Measurements from ENCODE around the gene CALY.
"Not testable (repeated sequence)": the region's sequence is repeated elsewhere in the genome, so short reads cannot be mapped to it uniquely, and the experiment has no call there.

The CALY gene

GRCh38 chr10:133336577-133337369, at the start of gene CALY:
CALY (minus strand) TSS chr10:133336896; CDS start chr10:133328989, 7,907 bp downstream.
- DNase-seq (ENCODE audit: low read depth in 1 of 2, low spot score in 1 of 2): peak; percentile 44 to 71

DNA sequence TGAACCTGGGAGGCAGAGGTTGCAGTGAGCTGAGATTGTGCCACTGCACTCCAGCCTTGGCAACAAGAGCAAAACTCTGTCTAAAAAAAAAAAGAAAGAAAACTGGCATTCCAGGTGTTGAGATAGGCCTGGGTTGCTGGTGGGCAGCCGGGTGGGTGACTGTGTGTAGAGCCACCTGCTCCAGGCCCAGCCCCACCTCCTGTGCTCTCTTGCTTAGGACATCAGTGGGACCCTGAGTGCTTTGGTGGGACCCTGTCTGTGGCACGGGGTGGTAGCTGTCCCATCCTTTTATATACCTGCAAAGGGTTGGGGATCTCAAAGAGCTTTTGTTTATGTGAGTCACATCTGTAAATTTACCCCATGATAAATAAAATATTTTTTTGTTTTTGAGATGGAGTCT, 48.5 kb upstream of the CALY start:
- DNase-seq (ENCODE audit: low read depth in 1 of 2, low spot score in 1 of 2): no peak

- no peak for DNase-seq (ENCODE audit: low read depth in 1 of 2, low spot score in 1 of 2)
Measured at GRCh38 chr10:133384071-133384470, 47.4 kb upstream of the CALY start.

- DNase-seq (ENCODE audit: low read depth in 1 of 2, low spot score in 1 of 2): no peak
Measured at GRCh38 chr10:133383551-133383950, 46.9 kb upstream of the CALY start.

DNA sequence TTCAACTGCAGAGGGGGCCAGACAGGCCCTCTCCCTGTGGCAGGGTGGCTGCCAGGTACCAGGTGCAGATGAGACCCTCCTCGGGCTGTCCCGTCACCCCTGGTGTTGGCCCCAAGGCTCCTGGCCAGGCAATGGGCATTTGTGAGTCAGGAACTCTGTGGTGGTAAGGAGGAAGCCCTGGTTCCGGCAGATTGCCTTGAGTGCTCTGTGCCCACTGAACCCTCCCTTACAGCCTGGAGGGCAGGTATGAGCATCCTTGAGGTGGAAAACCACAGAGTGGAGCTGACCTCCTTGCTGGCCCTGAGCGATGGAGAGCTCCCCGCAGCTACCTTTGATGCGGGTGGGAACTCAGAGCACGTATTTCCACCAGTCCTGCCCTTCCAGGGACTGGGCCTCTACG, 44.3 kb upstream of the CALY start:
- DNase-seq (ENCODE audit: low read depth in 1 of 2, low spot score in 1 of 2): no peak

GRCh38 chr10:133379801-133380666, 43.3 kb upstream of the CALY start:
- no peak for DNase-seq (ENCODE audit: low read depth in 1 of 2, low spot score in 1 of 2)

DNA sequence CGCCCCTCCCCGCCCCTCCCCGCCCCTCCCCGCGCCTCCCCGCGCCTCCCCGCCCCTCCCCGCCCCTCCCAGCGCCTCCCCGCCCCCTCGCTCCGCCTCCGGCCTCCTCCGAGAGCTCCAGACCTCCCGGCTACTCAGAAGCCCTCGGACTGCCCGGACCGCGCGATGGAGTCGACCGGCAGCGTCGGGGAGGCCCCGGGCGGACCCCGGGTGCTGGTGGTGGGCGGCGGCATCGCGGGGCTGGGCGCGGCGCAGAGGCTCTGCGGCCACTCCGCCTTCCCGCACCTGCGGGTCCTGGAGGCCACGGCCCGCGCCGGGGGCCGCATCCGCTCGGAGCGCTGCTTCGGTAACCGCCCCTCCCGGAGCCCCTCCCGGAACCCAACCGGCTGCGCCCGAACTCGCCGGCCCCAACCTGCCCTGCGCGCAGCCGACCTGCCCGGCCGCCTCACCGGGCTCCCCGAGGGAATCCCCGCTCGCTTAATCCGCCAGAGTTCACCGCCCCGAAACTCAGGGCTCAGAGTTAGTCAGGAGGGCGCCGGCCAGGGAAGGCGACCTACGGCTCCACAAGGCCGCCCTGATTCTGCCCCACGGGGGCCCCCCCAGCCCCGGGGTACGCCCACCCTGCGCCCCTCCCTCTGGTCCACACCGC, 42.6 kb upstream of the CALY start, which contains the start of gene PAOX:
PAOX (plus strand) TSS at position 111 of the 649 bp plus-strand sequence; CDS start at position 166, 55 bp downstream.
- peak; percentile 34 to 50 for DNase-seq (ENCODE audit: low read depth in 1 of 2, low spot score in 1 of 2)

DNA sequence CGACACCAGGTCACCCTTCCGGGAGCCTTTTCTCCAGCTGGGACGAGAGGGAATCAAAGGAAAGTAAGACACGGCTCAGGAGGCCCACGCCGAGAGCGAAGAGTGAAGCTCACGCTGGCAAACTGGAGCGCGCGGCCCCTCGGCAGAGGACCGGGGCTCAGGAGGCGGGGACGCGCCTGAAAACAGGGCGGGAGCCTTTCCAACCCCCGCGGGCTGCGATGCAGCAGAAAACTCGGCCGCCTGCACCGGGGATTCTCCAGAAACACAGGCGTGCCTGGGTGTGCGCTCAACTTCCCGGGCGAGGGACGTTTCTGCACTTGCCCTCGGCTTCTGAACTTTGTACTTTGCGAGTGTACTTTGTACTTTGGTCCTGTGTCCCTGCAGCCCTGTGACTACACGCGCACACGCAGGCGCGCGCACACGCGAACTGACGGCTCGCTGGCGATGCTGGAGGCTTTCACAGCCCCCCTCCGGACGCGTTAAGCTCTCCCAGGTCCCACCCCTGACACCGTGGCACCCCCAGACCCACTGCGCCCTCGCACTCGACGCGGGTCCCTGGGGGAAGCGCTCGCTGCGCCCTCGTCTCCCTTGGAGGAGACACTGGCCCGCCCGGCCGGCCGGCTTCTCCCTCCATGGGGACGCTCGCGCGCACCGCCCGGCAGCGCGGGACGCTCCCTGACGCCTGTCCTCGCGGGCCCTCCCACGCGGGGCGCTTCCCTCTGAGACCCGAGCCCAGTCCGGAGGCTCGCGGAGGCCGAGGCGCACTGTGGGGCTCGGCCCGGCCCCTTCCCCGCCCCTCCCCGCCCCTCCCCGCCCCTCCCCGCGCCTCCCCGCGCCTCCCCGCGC, 41.8 kb upstream of the CALY start:
- DNase-seq (ENCODE audit: low read depth in 1 of 2, low spot score in 1 of 2): peak in 1 of 2 donors; percentile 35

GRCh38 chr10:133377818-133378250, 41.1 kb upstream of the CALY start:
- no peak for DNase-seq (ENCODE audit: low read depth in 1 of 2, low spot score in 1 of 2)

DNA sequence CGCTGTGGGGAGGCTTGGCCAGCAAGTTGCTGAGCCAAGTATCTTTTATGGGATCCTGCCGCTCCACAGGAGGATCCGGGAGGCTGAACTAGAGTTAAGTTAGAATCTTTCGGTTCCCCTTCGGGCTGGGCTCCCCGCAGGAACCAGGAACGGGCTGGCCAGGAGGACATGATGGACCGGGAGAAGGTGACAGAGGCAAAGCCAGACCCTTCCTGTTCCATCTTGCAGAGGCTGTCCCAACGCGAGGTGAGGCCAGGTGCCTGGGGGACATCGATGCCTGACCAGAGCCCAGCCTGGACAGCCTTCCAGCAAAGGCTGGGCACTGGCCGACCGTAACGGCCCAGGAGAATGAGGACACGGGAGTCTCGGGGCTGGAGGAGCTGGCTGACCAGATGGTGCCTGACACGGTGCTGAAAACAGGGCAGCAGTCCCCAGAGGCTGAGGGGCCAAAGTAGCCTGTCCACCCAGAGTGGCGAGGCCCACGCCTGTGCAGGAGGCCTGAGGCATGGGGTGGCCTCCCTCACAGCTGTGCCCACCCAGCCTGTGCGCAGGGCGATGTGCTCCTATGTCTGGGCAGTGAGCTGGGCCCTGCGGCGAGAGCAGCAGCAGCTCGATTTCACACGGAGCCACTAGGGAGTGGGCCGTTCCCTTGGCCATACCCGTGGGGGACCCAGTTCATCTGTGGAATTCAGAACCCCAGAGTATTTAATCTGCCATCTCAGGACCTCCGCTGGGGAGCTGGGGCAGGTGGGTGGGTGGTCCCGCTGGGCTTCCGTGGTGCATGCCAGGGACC, 40.5 kb upstream of the CALY start:
- no peak for DNase-seq (ENCODE audit: low read depth in 1 of 2, low spot score in 1 of 2)

DNA sequence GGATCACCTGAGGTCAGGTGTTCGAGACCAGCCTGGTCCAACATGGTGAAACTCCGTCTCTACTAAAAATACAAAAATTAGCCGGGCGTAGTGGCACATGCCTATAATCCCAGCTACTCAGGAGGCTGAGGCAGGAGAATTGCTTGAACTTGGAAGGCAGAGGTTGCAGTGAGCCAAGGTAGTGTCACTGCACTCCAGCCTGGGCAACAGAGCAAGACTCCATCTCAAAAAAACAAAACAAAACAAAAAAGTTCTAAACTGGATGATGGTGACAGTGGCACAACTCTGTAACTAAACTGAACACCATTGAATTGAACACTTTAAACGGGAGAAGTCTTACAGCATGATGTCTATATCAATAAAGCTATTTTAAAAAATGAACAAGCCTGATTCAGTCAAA, 39.5 kb upstream of the CALY start:
- DNase-seq (ENCODE audit: low read depth in 1 of 2, low spot score in 1 of 2): not testable (repeated sequence)

DNA sequence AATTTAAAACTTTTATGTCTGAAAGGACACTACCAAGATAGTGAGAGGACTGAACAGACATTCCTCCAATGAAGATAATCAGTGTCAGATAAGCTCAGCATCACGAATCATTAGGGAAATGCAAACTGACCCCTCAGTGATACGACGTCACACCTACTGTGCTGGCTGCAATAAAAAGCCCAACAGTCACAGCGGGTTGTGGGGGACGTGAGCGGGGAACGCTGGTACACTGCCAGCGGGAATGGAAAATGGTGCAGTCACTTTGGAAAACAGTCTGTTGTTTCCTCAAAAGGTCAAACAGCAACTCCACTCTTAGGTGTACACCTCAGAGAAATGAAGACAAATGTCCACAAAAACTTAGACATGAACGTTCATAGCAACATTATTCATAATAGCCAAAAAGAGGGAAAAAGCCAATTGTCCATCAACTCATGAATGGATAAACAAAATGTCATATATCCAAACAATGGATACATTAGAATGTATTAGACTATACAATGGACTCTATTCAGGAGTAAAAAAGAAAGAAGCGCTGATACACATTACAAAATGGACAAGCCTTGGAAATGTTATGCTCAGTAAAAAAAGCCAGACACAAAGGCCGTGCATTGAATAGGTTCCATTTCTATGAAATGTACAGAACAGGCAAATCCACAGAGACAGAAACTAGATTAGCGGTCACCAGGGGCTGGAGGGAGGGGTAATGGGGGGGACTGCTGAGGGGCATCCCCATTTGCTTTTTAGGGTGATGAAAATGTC, 38.8 kb upstream of the CALY start:
- DNase-seq (ENCODE audit: low read depth in 1 of 2, low spot score in 1 of 2): no peak

- peak; percentile 88 to 93 for DNase-seq (ENCODE audit: low read depth in 1 of 2, low spot score in 1 of 2)
Measured at GRCh38 chr10:133373174-133374090, 36.7 kb upstream of the CALY start, which contains the start of gene ECHS1. ECHS1 (minus strand) TSS chr10:133373354; CDS start chr10:133373333, 21 bp downstream.

DNA sequence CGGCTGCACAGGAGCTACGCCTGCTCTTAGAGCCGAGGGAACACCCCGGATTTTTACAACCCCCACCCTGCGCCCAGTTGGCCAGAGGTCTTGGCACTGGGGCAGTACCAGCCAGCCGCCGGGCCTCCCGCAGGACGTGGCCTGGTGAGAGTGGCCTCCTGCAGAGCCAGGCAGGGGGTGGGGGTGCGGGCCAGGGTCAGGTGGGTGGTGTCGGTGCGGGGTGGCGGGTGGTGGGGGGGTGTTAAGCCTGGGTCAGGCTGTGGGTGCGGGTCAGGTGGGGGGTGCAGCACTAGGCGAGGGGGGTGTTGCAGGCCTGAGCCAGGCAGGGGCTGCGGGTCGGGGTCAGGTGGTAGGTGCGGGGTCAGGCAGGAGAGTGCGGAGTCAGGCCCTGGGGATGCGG, 35.8 kb upstream of the CALY start:
- no peak for DNase-seq (ENCODE audit: low read depth in 1 of 2, low spot score in 1 of 2)

DNA sequence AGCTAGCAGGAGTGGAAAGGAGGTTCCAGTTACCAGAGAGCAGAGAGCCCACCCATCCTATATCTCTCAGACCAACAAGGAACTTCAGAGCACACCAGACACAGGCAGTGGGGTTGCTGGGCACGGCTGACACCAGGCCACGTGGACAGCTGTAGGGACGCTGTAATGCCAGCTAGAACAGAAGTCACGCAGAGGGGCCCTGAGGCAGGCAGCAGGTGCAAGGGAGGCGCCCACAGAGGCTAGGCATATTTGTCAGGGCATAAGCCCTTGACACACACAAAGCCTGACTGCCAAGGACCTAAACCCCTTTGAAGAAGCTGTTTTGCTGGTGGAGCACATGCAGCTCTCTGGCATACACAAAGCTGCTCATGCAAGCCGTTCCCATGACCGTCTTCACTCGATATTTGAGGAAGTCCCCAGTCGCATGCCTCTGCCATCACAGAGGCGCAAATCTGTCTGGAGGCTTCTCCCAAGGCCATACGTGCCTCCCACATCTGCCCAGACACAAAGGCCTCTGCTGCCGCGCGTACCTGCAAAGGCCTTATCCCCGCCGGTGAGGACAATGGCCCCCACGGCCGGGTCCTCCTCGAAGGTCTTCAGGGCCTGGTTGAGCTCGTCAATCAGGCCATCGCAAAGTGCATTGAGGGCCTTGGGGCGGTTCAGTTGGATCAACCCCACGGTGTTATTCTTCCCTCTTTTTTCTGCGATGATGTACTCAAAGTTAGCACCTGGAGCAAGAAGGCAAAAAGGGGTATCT, 33.5 kb upstream of the CALY start:
- no peak for DNase-seq (ENCODE audit: low read depth in 1 of 2, low spot score in 1 of 2)

DNA sequence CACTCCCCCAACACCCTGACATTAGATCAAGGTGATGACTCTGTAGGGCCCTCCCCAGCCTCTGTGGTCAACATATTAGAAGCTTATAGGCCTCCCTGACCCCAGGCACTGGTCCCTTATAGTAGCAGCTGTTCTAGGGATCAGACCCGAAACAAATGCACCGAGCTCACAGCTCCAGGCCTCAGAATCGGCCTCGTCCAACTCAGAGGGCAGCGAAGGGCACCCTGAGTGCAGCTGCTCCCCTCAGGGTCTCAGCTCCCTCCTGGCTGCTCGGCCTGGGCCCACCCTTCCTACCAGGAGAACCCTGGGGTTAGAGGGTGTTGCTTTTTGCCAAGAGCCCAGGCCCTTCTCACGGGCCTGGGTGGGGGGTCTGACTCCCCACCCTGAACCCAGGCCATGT, 31.5 kb upstream of the CALY start:
- no peak for DNase-seq (ENCODE audit: low read depth in 1 of 2, low spot score in 1 of 2)

GRCh38 chr10:133367461-133367860, 30.8 kb upstream of the CALY start:
- DNase-seq (ENCODE audit: low read depth in 1 of 2, low spot score in 1 of 2): not testable (repeated sequence)
